H1 (cell line): Measurements from ENCODE around the gene SYF2. TPM values are rescaled to one million over a fixed set of nuclear protein-coding genes. Genes with fewer than 3 reads are reported as not detected.
A peak's percentile ranks its signal among the peaks of the same experiment; 100 is the strongest.

Experiments
- CTCF ChIA-PET: fragments of 300-600 bp; sonication (Branson Sonifier 250); formaldehyde crosslinking; loops from one replicate; lab custom pipeline; 2021; ENCODE audit not compliant: partially characterized antibody; lab: Charles Lee
- POLR2A ChIA-PET: fragments of 300-600 bp; sonication (Branson Sonifier 250); formaldehyde crosslinking; loops from one replicate; lab custom pipeline; 2021; ENCODE audit warnings: inconsistent platforms; ENCODE audit not compliant: partially characterized antibody; lab: Charles Lee
- DNase-seq, 2 experiments: peaks; one replicate each; pipeline versions ENCODE4 v3.0.0 to v3.0.0-alpha.2; 2010 to 2022; ENCODE audit warnings: low spot score in 2 of 2, low read depth in 1 of 2, mixed read lengths in 1 of 2
- FAIRE-seq: peaks from 2 replicates; lab custom pipeline; 2011; peaks lifted over from hg19 to GRCh38; lab: Jason Lieb, UNC
- H2AFZ ChIP-seq: 2 replicates; pipeline ENCODE4 v1.8.1; 2012; ENCODE audit warnings: low read length, inconsistent platforms
- H2AK5ac ChIP-seq: 2 replicates; pipeline ENCODE4 v1.6.1; 2013; ENCODE audit warnings: low read depth, low read length
- H2BK120ac ChIP-seq: replicated peaks from 2 replicates; pipeline ENCODE3; 2013; ENCODE audit warnings: low read depth, low read length, inconsistent platforms
- H2BK12ac ChIP-seq: 2 replicates; pipeline ENCODE4 v1.6.1; 2013; ENCODE audit warnings: low read depth, low read length
- H2BK15ac ChIP-seq: 2 replicates; pipeline ENCODE4 v1.6.1; 2013; ENCODE audit warnings: low read length
- H2BK20ac ChIP-seq: 2 replicates; pipeline ENCODE4 v1.6.1; 2013; ENCODE audit warnings: low read length
- H2BK5ac ChIP-seq: 2 replicates; pipeline ENCODE4 v1.6.1; 2013; ENCODE audit warnings: low read depth, low read length
- H3K14ac ChIP-seq: 2 replicates; pipeline ENCODE4 v1.6.1; 2013; ENCODE audit warnings: inconsistent platforms; ENCODE audit not compliant: insufficient read length
- H3K18ac ChIP-seq: 2 replicates; pipeline ENCODE4 v1.6.1; 2013; ENCODE audit warnings: low read length; ENCODE audit errors: extremely low read depth
- H3K23ac ChIP-seq: 2 replicates; pipeline ENCODE4 v1.6.1; 2013; ENCODE audit warnings: inconsistent platforms; ENCODE audit not compliant: insufficient read length
- H3K23me2 ChIP-seq: 2 replicates; pipeline ENCODE4 v1.6.1; 2013; ENCODE audit warnings: low read depth, low read length
- H3K27ac ChIP-seq: 2 replicates; pipeline ENCODE4 v1.6.1; 2011; ENCODE audit warnings: low read depth, low read length, inconsistent platforms
- H3K27me3 ChIP-seq, 4 experiments: replicated peaks in 1 of 4; 1 replicate in 1 of 4; 2 replicates in 3 of 4; pipeline versions ENCODE4 v1.6.1 to v1.8.1; 2011 to 2013; ENCODE audit warnings: low read length in 3 of 4, mild to moderate bottlenecking in 3 of 4, inconsistent platforms in 2 of 4, mixed read lengths in 2 of 4, moderate library complexity in 1 of 4; ENCODE audit not compliant: control insufficient read depth in 3 of 4, insufficient read depth in 3 of 4; ENCODE audit errors: extremely low read depth in 1 of 4
- H3K36me3 ChIP-seq, 4 experiments: 2 replicates each; pipeline versions ENCODE4 v1.6.1 to v1.8.1; 2011 to 2013; ENCODE audit warnings: mild to moderate bottlenecking in 4 of 4, low read length in 3 of 4, moderate library complexity in 2 of 4, control low read depth in 1 of 4, inconsistent platforms in 1 of 4; ENCODE audit not compliant: insufficient read depth in 4 of 4, control insufficient read depth in 2 of 4
- H3K4ac ChIP-seq: replicated peaks from 2 replicates; pipeline ENCODE3; 2013; ENCODE audit warnings: low read length, low read depth, mixed read lengths, inconsistent platforms; ENCODE audit not compliant: insufficient read length
- H3K4me1 ChIP-seq, 4 experiments: replicated peaks in 1 of 4; 1 replicate in 1 of 4; 2 replicates in 3 of 4; pipeline versions ENCODE4 v1.6.1 to v1.8.1; 2011 to 2013; ENCODE audit warnings: low read length in 3 of 4, inconsistent platforms in 2 of 4, mixed read lengths in 1 of 4; ENCODE audit not compliant: insufficient read depth in 4 of 4, control insufficient read depth in 3 of 4
- H3K4me2 ChIP-seq, 2 experiments: 2 replicates each; pipeline versions ENCODE4 v1.6.1 to v1.8.1; 2011 to 2013; ENCODE audit warnings: low read depth in 2 of 2, low read length in 2 of 2, control low read depth in 1 of 2, inconsistent platforms in 1 of 2, mild to moderate bottlenecking in 1 of 2; ENCODE audit not compliant: insufficient read depth in 1 of 2
- H3K4me3 ChIP-seq, 4 experiments: fragments of 200-600, 300-600 bp in 1 of 4; sonication (generic), shearing (Covaris generic), sonication (Bioruptor Twin) in 1 of 4; 2 replicates each; pipeline versions ENCODE4 v1.5.1 to v1.8.1; 2011 to 2016; ENCODE audit warnings: low read length in 4 of 4, low read depth in 3 of 4, control low read depth in 2 of 4, inconsistent platforms in 2 of 4, mild to moderate bottlenecking in 2 of 4, mixed read lengths in 1 of 4, moderate library complexity in 1 of 4; ENCODE audit not compliant: insufficient read depth in 2 of 4; ENCODE audit errors: extremely low read depth in 1 of 4
- H3K56ac ChIP-seq: replicated peaks from 2 replicates; pipeline ENCODE3; 2013; ENCODE audit warnings: low read depth, mild to moderate bottlenecking, mixed read lengths, low read length, inconsistent platforms; ENCODE audit not compliant: insufficient read length
- H3K79me1 ChIP-seq: 2 replicates; pipeline ENCODE4 v1.6.1; 2013; ENCODE audit warnings: low read depth, low read length, control low read depth
- H3K79me2 ChIP-seq, 2 experiments: 2 replicates each; pipeline versions ENCODE4 v1.6.1 to v1.8.1; 2012 to 2013; ENCODE audit warnings: low read length in 2 of 2, mild to moderate bottlenecking in 2 of 2, inconsistent platforms in 1 of 2; ENCODE audit not compliant: insufficient read depth in 2 of 2, control insufficient read depth in 1 of 2
- H3K9ac ChIP-seq, 4 experiments: replicated peaks in 1 of 4; 1 replicate in 1 of 4; 2 replicates in 3 of 4; pipeline versions ENCODE4 v1.6.1 to v1.8.1; 2011 to 2013; ENCODE audit warnings: low read depth in 3 of 4, low read length in 3 of 4, control low read depth in 2 of 4, mild to moderate bottlenecking in 2 of 4, moderate library complexity in 2 of 4, inconsistent platforms in 1 of 4; ENCODE audit errors: extremely low read depth in 1 of 4
- H3K9me3 ChIP-seq, 2 experiments: 2 replicates each; pipeline versions ENCODE4 v1.6.1 to v1.8.1; 2012 to 2013; ENCODE audit warnings: mild to moderate bottlenecking in 2 of 2, moderate library complexity in 2 of 2, control low read depth in 1 of 2, inconsistent platforms in 1 of 2, low read depth in 1 of 2, low read length in 1 of 2, mixed read lengths in 1 of 2; ENCODE audit not compliant: insufficient read depth in 2 of 2
- H4K20me1 ChIP-seq, 2 experiments: replicated peaks in 1 of 2; 2 replicates each; pipeline versions ENCODE3 to v1.8.1; 2011 to 2013; ENCODE audit warnings: inconsistent platforms in 2 of 2, low read length in 2 of 2, mild to moderate bottlenecking in 1 of 2; ENCODE audit not compliant: insufficient read depth in 2 of 2, control insufficient read depth in 1 of 2
- H4K5ac ChIP-seq: 2 replicates; pipeline ENCODE4 v1.6.1; 2013; ENCODE audit warnings: low read length, low read depth, mixed read lengths, inconsistent platforms; ENCODE audit not compliant: insufficient read length
- H4K8ac ChIP-seq: 2 replicates; pipeline ENCODE4 v1.8.0; 2013; ENCODE audit warnings: mild to moderate bottlenecking, moderate library complexity, low read length, inconsistent platforms; ENCODE audit not compliant: insufficient read depth; ENCODE audit errors: extremely low read depth
- H4K91ac ChIP-seq: replicated peaks from 2 replicates; pipeline ENCODE3; 2013; ENCODE audit warnings: low read length, mixed read lengths, inconsistent platforms; ENCODE audit not compliant: insufficient read length
- BRCA1 ChIP-seq: IDR thresholded peaks from 2 replicates; pipeline ENCODE4 v1.6.1; 2012; ENCODE audit warnings: low read depth, low read length, improper control_type of control experiment
- CHD1 ChIP-seq: IDR thresholded peaks from 2 replicates; pipeline ENCODE4 v1.6.1; 2012; ENCODE audit warnings: low read depth, low read length, improper control_type of control experiment
- CTBP2 ChIP-seq: IDR thresholded peaks from 2 replicates; pipeline ENCODE4 v1.7.0; 2011; ENCODE audit warnings: borderline replicate concordance, mild to moderate bottlenecking, moderate library complexity, mixed read lengths, low read length; ENCODE audit not compliant: insufficient read depth, insufficient read length
- EGR1 ChIP-seq: IDR thresholded peaks from 2 replicates; pipeline ENCODE4 v1.6.1; 2011; ENCODE audit warnings: low read depth, low read length, borderline replicate concordance
- EP300 ChIP-seq, 2 experiments: IDR thresholded peaks; 1 replicate in 1 of 2; 2 replicates in 1 of 2; pipeline ENCODE4 v1.6.1; 2011 to 2012; ENCODE audit warnings: low read depth in 2 of 2, low read length in 2 of 2, mild to moderate bottlenecking in 2 of 2, borderline replicate concordance in 1 of 2, inconsistent platforms in 1 of 2, moderate library complexity in 1 of 2
- EZH2 ChIP-seq: fragments of 200-600 bp; sonication (generic); IDR thresholded peaks from 2 replicates; pipeline ENCODE4 v1.7.1; 2012; ENCODE audit warnings: low read depth, mild to moderate bottlenecking, moderate library complexity, low read length, inconsistent platforms; ENCODE audit not compliant: severe bottlenecking
- RBBP5 ChIP-seq: IDR thresholded peaks from 2 replicates; pipeline ENCODE4 v1.7.1; 2012; ENCODE audit warnings: low read depth, mild to moderate bottlenecking, inconsistent platforms, low read length, moderate library complexity, borderline replicate concordance
- SIN3A ChIP-seq, 2 experiments: IDR thresholded peaks in 1 of 2; conservative IDR thresholded peaks in 1 of 2; 2 replicates each; pipeline ENCODE4 v1.6.1; 2011 to 2012; ENCODE audit warnings: low read length in 2 of 2, improper control_type of control experiment in 1 of 2, low read depth in 1 of 2, mild to moderate bottlenecking in 1 of 2
- SP1 ChIP-seq: IDR thresholded peaks from 2 replicates; pipeline ENCODE4 v1.6.1; 2011; ENCODE audit warnings: low read depth, low read length
- SP4 ChIP-seq: IDR thresholded peaks from 2 replicates; pipeline ENCODE4 v1.6.1; 2012; ENCODE audit warnings: low read length, inconsistent platforms
- TEAD4 ChIP-seq: IDR thresholded peaks from 2 replicates; pipeline ENCODE4 v1.6.1; 2012; ENCODE audit warnings: low read depth, low read length, inconsistent platforms, mixed read lengths
- ZNF274 ChIP-seq: IDR thresholded peaks from 2 replicates; pipeline ENCODE4 v1.7.0; 2012; ENCODE audit warnings: low read length, borderline replicate concordance; ENCODE audit errors: extremely low read depth
- WGBS, 2 experiments: shearing (Covaris generic) in 1 of 2; methylation state at CpG; one replicate each; pipeline versions ENCODE4 v1.1.6 to v1.1.7; 2013 to 2015; ENCODE audit warnings: low lambda C conversion rate in 2 of 2, mixed read lengths in 2 of 2, inconsistent platforms in 1 of 2, low coverage in 1 of 2, missing lambda C conversion rate in 1 of 2; ENCODE audit not compliant: insufficient replicate concordance in 2 of 2, insufficient coverage in 1 of 2, insufficient read length in 1 of 2; ENCODE audit errors: extremely low coverage in 1 of 2, missing lambda C conversion rate in 1 of 2; 5-methylcytosine and 5-hydroxymethylcytosine counted together
- polyA plus RNA-seq, 7 experiments: library from polyadenylated mRNA; depleted of rRNA in 3 of 7; stranded (reverse) in 5 of 7; unstranded in 2 of 7; fragments of >200 nt in 5 of 7; fragments of 200-250 nt in 2 of 7; gene quantifications; 1 replicate in 5 of 7; 2 replicates in 1 of 7; 4 replicates in 1 of 7; pipeline versions ENCODE4 v1.2.1 to v1.2.3, GENCODE V29; 2011 to 2013; ENCODE audit warnings: missing spikeins in 2 of 7, mixed read lengths in 2 of 7
- total RNA-seq: library from RNA; stranded (reverse); fragmentation: NEBNext Ultra II Directional; extraction: Animal tissue kit (Norgen Biotek cat#: 25700); gene quantifications from 2 replicates; pipeline ENCODE4 v1.2.1, GENCODE V29; 2021
- TF ChIP-seq, protein P1 (sequence below): IDR thresholded peaks from 2 replicates; pipeline ENCODE4 v1.6.1; 2011; ENCODE audit warnings: low read length, improper control_type of control experiment

The SYF2 gene
- total and polyA plus RNA-seq, 2 of the 8 experiments (the other 6 are each of a cell fraction or from before 2014, with no cell fraction given), result 7.5 to 33.0 TPM

DNA sequence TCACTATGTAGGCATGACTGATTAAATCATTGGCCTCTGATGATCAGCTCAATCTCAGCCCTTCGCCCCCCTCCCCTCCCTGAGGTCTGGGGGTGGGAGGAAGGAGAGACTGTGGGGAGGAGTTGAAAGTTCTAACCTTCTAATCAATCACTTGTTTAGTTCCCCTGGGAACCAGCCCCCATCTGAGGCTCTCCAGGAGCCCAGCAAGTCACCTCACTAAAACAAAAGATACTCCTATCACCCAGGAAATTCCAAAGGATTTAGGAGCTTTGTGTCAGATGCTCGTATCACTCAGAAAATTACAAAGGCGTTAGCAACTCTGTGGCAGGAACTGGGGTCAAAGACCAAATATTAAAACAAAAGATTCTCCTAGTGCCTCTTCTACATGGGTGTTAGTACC, 21.6 kb downstream of the SYF2 start:
- H2BK12ac ChIP-seq, result no peak overlapping the region
- no peak overlapping the region for H3K4ac ChIP-seq
- TF ChIP-seq RBBP5, result no peak
- TF ChIP-seq CHD1, result no peak
- no peak for TF ChIP-seq ZNF274
- no peak for TF ChIP-seq TEAD4
- TF ChIP-seq EGR1, result no peak
- no peak for TF ChIP-seq SP1
- no peak for TF ChIP-seq EZH2
- TF ChIP-seq BRCA1, result no peak
- TF ChIP-seq EP300 (IDR thresholded peaks at IDR 0.05; ENCODE audit: borderline replicate concordance in 1 of 2, low read depth in 2 of 2, low read length in 2 of 2), result no peak
- TF ChIP-seq SIN3A (conservative IDR thresholded peaks at IDR 0.05 in 1 of 2, IDR thresholded peaks at IDR 0.05 in 1 of 2; ENCODE audit: low read depth in 1 of 2, low read length in 2 of 2), result no peak
- no peak for TF ChIP-seq SP4
- TF ChIP-seq, protein P1, sequence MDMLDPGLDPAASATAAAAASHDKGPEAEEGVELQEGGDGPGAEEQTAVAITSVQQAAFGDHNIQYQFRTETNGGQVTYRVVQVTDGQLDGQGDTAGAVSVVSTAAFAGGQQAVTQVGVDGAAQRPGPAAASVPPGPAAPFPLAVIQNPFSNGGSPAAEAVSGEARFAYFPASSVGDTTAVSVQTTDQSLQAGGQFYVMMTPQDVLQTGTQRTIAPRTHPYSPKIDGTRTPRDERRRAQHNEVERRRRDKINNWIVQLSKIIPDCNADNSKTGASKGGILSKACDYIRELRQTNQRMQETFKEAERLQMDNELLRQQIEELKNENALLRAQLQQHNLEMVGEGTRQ, result no peak
- no peak for TF ChIP-seq CTBP2
- 68% methylated on average over 3 of the region's 3 CpGs; no CpG with 5 or more reads in 1 of the 2 experiments for WGBS, 2 experiments
- no peak overlapping the region for H3K23ac ChIP-seq
- H3K79me2 ChIP-seq, result no peaks in the 10 kb centered on the region
- no peak overlapping the region for H3K9ac ChIP-seq
- 0 out of 2 replicates have a peak overlapping the region, but pooled peaks have one; percentile 7 for H3K18ac ChIP-seq
- no peak overlapping the region for H2AFZ ChIP-seq
- no peaks in the 10 kb centered on the region for H3K27me3 ChIP-seq
- H3K4me3 ChIP-seq, result no peak overlapping the region
- no peak overlapping the region for H4K91ac ChIP-seq
- H2BK120ac ChIP-seq, result no peak overlapping the region
- no peak overlapping the region for H3K14ac ChIP-seq
- no peaks in the 10 kb centered on the region for H3K36me3 ChIP-seq
- no peak overlapping the region for H2BK20ac ChIP-seq
- H3K4me1 ChIP-seq, result no peaks in the 10 kb centered on the region
- H4K8ac ChIP-seq, result no peak overlapping the region
- no peak overlapping the region for H2BK5ac ChIP-seq
- no peak overlapping the region for H3K56ac ChIP-seq
- no peak overlapping the region for H4K5ac ChIP-seq
- no peak overlapping the region for H2BK15ac ChIP-seq
- H3K79me1 ChIP-seq, result no peaks in the 10 kb centered on the region
- H4K20me1 ChIP-seq, result no peaks in the 10 kb centered on the region
- ChIA-PET POLR2A (interaction anchor here (0.8 to 1.6 kb wide), 2 partner anchors 22 to 29 kb away, joined by 4 to 5 read pairs; partner anchors contain the start of gene SYF2), CTCF (interaction anchor here (1.0 to 1.5 kb wide), 3 partner anchors 13 to 278 kb away, joined by 3 to 5 read pairs (median 3); no protein-coding TSS in a partner anchor)
- no peaks in the 10 kb centered on the region for H3K23me2 ChIP-seq
- DNase-seq (no peak), FAIRE-seq (no peak)
- no peaks in the 10 kb centered on the region for H3K9me3 ChIP-seq
- no peak overlapping the region for H3K27ac ChIP-seq
- no peak overlapping the region for H3K4me2 ChIP-seq
- H2AK5ac ChIP-seq, result no peak overlapping the region
